ENCODE data around the gene VPS13C. TPM values are rescaled to one million over a fixed set of nuclear protein-coding genes. Genes with fewer than 3 reads are reported as not detected.

VPS13C gene
- total RNA-seq, 1 donor: 117 TPM

GRCh38 chr15:61811952-61812351 lies 248.3 kb downstream of the VPS13C start:
- no peaks in the 10 kb centered on the region for H3K36me3 ChIP-seq (ENCODE audit: insufficient read depth, low read length)
- no peaks in the 10 kb centered on the region for H4K20me1 ChIP-seq (ENCODE audit: insufficient read depth, low read length)

GRCh38 chr15:61809216-61809615 lies 251.0 kb downstream of the VPS13C start:
- H3K79me2 ChIP-seq (ENCODE audit: insufficient read depth, low read length): no peaks in the 10 kb centered on the region
- H3K4me1 ChIP-seq (ENCODE audit: insufficient read depth, low read length): no peaks in the 10 kb centered on the region
- H2AFZ ChIP-seq (ENCODE audit: low read length): no peak overlapping the region
- peaks cover 21% of the 10 kb centered on the region for H3K27me3 ChIP-seq (ENCODE audit: insufficient read depth, low read length)
- TF ChIP-seq CTCF (IDR thresholded peaks at IDR 0.05; ENCODE audit: extremely low read depth, low read depth, low read length): no peak
- H3K36me3 ChIP-seq (ENCODE audit: insufficient read depth, low read length): no peaks in the 10 kb centered on the region
- H3K9me3 ChIP-seq (ENCODE audit: low read depth, low read length): no peaks in the 10 kb centered on the region
- no peak for DNase-seq (ENCODE audit: insufficient read length, low spot score, missing footprints)
- no peak overlapping the region for H3K27ac ChIP-seq (ENCODE audit: low read depth, low read length)
- no peak overlapping the region for H3K4me3 ChIP-seq (ENCODE audit: insufficient read depth, low read length)
- no peaks in the 10 kb centered on the region for H4K20me1 ChIP-seq (ENCODE audit: insufficient read depth, low read length)
- H3K4me2 ChIP-seq (ENCODE audit: insufficient read depth, low read length): no peak overlapping the region

More at GRCh38 chr15:61811952-61812351, 248.3 kb downstream of the VPS13C start:
- Histone ChIP-seq H3K27ac (ENCODE audit: low read depth, low read length) (no peak overlapping the region), H3K4me3 (ENCODE audit: insufficient read depth, low read length) (no peak overlapping the region), H2AFZ (ENCODE audit: low read length) (no peak overlapping the region), H3K79me2 (ENCODE audit: insufficient read depth, low read length) (no peaks in the 10 kb centered on the region), H3K27me3 (ENCODE audit: insufficient read depth, low read length) (peaks cover 20% of the 10 kb centered on the region), H3K4me1 (ENCODE audit: insufficient read depth, low read length) (no peaks in the 10 kb centered on the region), H3K4me2 (ENCODE audit: insufficient read depth, low read length) (no peak overlapping the region), H3K9me3 (ENCODE audit: low read depth, low read length) (no peaks in the 10 kb centered on the region)
- no peak for DNase-seq (ENCODE audit: insufficient read length, low spot score, missing footprints)
- no peak for TF ChIP-seq CTCF (IDR thresholded peaks at IDR 0.05; ENCODE audit: extremely low read depth, low read depth, low read length)

GRCh38 chr15:61807281-61807929 lies 252.8 kb downstream of the VPS13C start:
- no peaks in the 10 kb centered on the region for H3K79me2 ChIP-seq (ENCODE audit: insufficient read depth, low read length)
- H3K4me1 ChIP-seq (ENCODE audit: insufficient read depth, low read length): no peaks in the 10 kb centered on the region
- H2AFZ ChIP-seq (ENCODE audit: low read length): no peak overlapping the region
- TF ChIP-seq CTCF (IDR thresholded peaks at IDR 0.05; ENCODE audit: extremely low read depth, low read depth, low read length): no peak
- H3K27me3 ChIP-seq (ENCODE audit: insufficient read depth, low read length): peaks cover 19% of the 10 kb centered on the region
- no peak for DNase-seq (ENCODE audit: insufficient read length, low spot score, missing footprints)
- no peak overlapping the region for H3K4me3 ChIP-seq (ENCODE audit: insufficient read depth, low read length)
- no peak overlapping the region for H3K4me2 ChIP-seq (ENCODE audit: insufficient read depth, low read length)
- no peaks in the 10 kb centered on the region for H3K9me3 ChIP-seq (ENCODE audit: low read depth, low read length)
- no peak overlapping the region for H3K27ac ChIP-seq (ENCODE audit: low read depth, low read length)
- H3K36me3 ChIP-seq (ENCODE audit: insufficient read depth, low read length): no peaks in the 10 kb centered on the region
- no peaks in the 10 kb centered on the region for H4K20me1 ChIP-seq (ENCODE audit: insufficient read depth, low read length)

Other genes starting within 250 kb of the VPS13C start
- gene C2CD4A, start 6.5 kb upstream of the VPS13C start, total RNA-seq: under 0.01 TPM in 1 of 2 replicates, not detected in the other
- not detected in 2 replicates for gene C2CD4B, start 104.8 kb upstream of the VPS13C start, total RNA-seq